ENCODE measurements around the gene DTNA.

The DTNA gene

DNA sequence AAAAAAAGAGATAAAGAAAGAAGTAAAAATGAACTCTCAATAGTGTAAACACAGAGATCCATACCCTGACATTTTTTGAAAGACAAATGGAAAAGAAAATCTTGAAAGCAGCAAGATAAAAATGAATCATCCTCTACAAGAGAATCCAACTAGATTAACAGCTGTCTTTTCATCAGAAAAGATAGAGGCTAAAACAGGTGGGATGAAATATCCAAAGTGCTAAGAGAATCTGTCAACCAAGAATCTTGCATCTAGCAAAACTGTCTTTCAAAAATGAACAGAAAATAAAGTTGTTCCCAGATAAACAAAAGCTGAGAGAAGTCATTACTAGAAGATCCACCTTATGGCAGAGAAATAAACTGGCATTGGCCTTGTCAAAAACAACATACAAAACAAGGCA, 213.8 kb downstream of the DTNA start:
- H3K4me1 ChIP-seq (ENCODE audit: low read length), result no peaks in the 10 kb centered on the region
- DNase-seq, result no peak
- no peak overlapping the region for H3K4me2 ChIP-seq (ENCODE audit: low read depth, low read length)
- no peak overlapping the region for H3K4me3 ChIP-seq (ENCODE audit: low read length)
- no peak overlapping the region for H3K9ac ChIP-seq (ENCODE audit: low read length)
- H3K79me2 ChIP-seq (ENCODE audit: low read length), result no peaks in the 10 kb centered on the region
- H3K9me3 ChIP-seq (replicated peaks; ENCODE audit: insufficient read depth, low read length), result no peaks in the 10 kb centered on the region
- no peaks in the 10 kb centered on the region for H3K27me3 ChIP-seq (replicated peaks; ENCODE audit: insufficient read depth, low read length)
- no peak overlapping the region for H3K27ac ChIP-seq (ENCODE audit: low read length)
- H3K9me2 ChIP-seq (replicated peaks; ENCODE audit: insufficient read depth, low read length), result no peaks in the 10 kb centered on the region
- H3K36me3 ChIP-seq (replicated peaks; ENCODE audit: insufficient read depth, low read length), result no peaks in the 10 kb centered on the region
- H3F3A ChIP-seq (ENCODE audit: insufficient read depth, low read length), result no peaks in the 10 kb centered on the region
- H4K20me1 ChIP-seq (ENCODE audit: insufficient read depth, low read length), result no peaks in the 10 kb centered on the region
- H2AFZ ChIP-seq (ENCODE audit: low read length), result no peak overlapping the region
- TF ChIP-seq, protein P1, sequence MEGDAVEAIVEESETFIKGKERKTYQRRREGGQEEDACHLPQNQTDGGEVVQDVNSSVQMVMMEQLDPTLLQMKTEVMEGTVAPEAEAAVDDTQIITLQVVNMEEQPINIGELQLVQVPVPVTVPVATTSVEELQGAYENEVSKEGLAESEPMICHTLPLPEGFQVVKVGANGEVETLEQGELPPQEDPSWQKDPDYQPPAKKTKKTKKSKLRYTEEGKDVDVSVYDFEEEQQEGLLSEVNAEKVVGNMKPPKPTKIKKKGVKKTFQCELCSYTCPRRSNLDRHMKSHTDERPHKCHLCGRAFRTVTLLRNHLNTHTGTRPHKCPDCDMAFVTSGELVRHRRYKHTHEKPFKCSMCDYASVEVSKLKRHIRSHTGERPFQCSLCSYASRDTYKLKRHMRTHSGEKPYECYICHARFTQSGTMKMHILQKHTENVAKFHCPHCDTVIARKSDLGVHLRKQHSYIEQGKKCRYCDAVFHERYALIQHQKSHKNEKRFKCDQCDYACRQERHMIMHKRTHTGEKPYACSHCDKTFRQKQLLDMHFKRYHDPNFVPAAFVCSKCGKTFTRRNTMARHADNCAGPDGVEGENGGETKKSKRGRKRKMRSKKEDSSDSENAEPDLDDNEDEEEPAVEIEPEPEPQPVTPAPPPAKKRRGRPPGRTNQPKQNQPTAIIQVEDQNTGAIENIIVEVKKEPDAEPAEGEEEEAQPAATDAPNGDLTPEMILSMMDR (IDR thresholded peaks at IDR 0.05; ENCODE audit: low read length), result no peak
- TF ChIP-seq EZH2 (optimal IDR thresholded peaks at IDR 0.05; ENCODE audit: low read depth, low read length) (no peak), EZH2phosphoT487 (IDR thresholded peaks at IDR 0.05; ENCODE audit: low read length) (no peak)

DNA sequence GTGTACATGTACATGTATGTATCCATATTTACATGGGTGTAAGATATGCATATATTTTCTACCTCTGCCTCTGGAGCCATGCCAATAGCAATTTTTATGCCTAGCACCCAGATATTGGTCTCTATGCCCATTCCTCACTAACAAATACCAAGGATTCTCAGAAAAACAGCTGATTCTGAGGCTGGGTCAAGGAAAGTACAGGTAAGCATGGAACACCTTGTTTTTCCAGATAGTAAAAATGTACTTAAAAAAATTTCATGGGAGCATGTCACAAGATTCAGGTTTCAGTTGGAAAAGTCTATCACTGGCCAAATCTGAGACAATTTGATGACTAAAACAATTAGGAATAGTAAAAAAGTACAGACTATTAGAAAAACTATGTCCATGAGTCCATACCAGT, 216.6 kb downstream of the DTNA start:
- Histone ChIP-seq H3K9me2 (replicated peaks; ENCODE audit: insufficient read depth, low read length) (no peaks in the 10 kb centered on the region), H3K79me2 (ENCODE audit: low read length) (no peaks in the 10 kb centered on the region), H3F3A (ENCODE audit: insufficient read depth, low read length) (no peaks in the 10 kb centered on the region), H3K4me3 (ENCODE audit: low read length) (no peak overlapping the region), H3K4me1 (ENCODE audit: low read length) (no peaks in the 10 kb centered on the region), H3K9me3 (replicated peaks; ENCODE audit: insufficient read depth, low read length) (no peaks in the 10 kb centered on the region), H3K9ac (ENCODE audit: low read length) (no peak overlapping the region), H4K20me1 (ENCODE audit: insufficient read depth, low read length) (no peaks in the 10 kb centered on the region), H3K36me3 (replicated peaks; ENCODE audit: insufficient read depth, low read length) (no peaks in the 10 kb centered on the region), H3K27ac (ENCODE audit: low read length) (no peak overlapping the region), H2AFZ (ENCODE audit: low read length) (no peak overlapping the region), H3K27me3 (replicated peaks; ENCODE audit: insufficient read depth, low read length) (no peaks in the 10 kb centered on the region), H3K4me2 (ENCODE audit: low read depth, low read length) (no peak overlapping the region)
- no peak for DNase-seq
- TF ChIP-seq, protein P1 (IDR thresholded peaks at IDR 0.05; ENCODE audit: low read length), result no peak
- TF ChIP-seq EZH2 (optimal IDR thresholded peaks at IDR 0.05; ENCODE audit: low read depth, low read length), result no peak
- TF ChIP-seq EZH2phosphoT487 (IDR thresholded peaks at IDR 0.05; ENCODE audit: low read length), result no peak

DNA sequence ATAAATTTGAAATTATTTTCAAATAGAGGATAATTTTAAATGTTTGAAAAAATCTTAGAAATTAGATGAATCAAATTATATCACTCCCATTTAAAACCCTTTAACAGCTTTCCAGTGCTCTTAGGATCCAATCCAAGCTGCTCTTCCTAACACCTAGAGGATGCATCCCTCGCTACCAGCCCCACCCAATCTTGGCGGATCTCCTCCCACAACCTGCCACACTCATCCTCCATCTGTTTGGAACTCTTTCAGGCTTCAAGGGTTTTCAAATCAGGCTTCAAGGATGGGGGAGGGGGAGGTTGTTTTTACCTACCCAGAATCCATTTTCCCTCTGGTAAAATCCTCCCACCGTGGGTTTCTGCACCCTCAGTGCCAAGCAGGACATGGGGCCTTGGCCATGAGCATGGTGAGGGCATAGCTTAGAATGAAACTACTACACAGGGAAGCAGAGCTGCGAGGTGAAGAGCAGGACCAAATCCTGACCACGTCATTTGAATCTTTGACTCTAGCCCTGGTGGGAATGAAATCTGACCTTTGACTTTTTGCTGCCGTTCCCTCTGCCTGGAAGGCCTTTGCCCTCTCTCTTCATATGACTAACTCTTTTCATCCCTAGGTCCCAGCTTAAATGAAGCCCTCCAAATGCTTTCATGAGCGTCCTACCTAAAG, 218.1 kb downstream of the DTNA start:
- TF ChIP-seq EZH2phosphoT487 (IDR thresholded peaks at IDR 0.05; ENCODE audit: low read length) (no peak), EZH2 (optimal IDR thresholded peaks at IDR 0.05; ENCODE audit: low read depth, low read length) (no peak)
- TF ChIP-seq, protein P1 (IDR thresholded peaks at IDR 0.05; ENCODE audit: low read length), result no peak
- Histone ChIP-seq H3K9me3 (replicated peaks; ENCODE audit: insufficient read depth, low read length) (no peaks in the 10 kb centered on the region), H3K4me1 (ENCODE audit: low read length) (no peaks in the 10 kb centered on the region), H2AFZ (ENCODE audit: low read length) (no peak overlapping the region), H4K20me1 (ENCODE audit: insufficient read depth, low read length) (no peaks in the 10 kb centered on the region), H3K9ac (ENCODE audit: low read length) (no peak overlapping the region), H3K4me3 (ENCODE audit: low read length) (no peak overlapping the region), H3K79me2 (ENCODE audit: low read length) (no peaks in the 10 kb centered on the region), H3F3A (ENCODE audit: insufficient read depth, low read length) (no peaks in the 10 kb centered on the region), H3K4me2 (ENCODE audit: low read depth, low read length) (no peak overlapping the region), H3K9me2 (replicated peaks; ENCODE audit: insufficient read depth, low read length) (no peaks in the 10 kb centered on the region), H3K27ac (ENCODE audit: low read length) (no peak overlapping the region), H3K27me3 (replicated peaks; ENCODE audit: insufficient read depth, low read length) (no peaks in the 10 kb centered on the region), H3K36me3 (replicated peaks; ENCODE audit: insufficient read depth, low read length) (no peaks in the 10 kb centered on the region)
- DNase-seq, result no peak

Data from MM.1S (cell line).